Frontal cortex (tissue), 4 donors: Measurements from ENCODE around the gene METTL1. TPM values are rescaled to one million over a fixed set of nuclear protein-coding genes. Genes with fewer than 3 reads are reported as not detected.
A peak's percentile ranks its signal among the peaks of the same experiment; 100 is the strongest.

Source experiments
- DNase-seq, 2 donors: peaks; one replicate each; pipeline ENCODE4 v3.0.0; 2012; ENCODE audit warnings: low spot score in 2 of 2
- FAIRE-seq: peaks from 2 replicates; lab custom pipeline; 2012; peaks lifted over from hg19 to GRCh38; lab: Jason Lieb, UNC
- total RNA-seq: library from RNA; depleted of rRNA; stranded (reverse); fragments of >200 nt; gene quantifications from one replicate; pipeline ENCODE4 v1.2.3, GENCODE V29; 2014
- donor health status: control.
- donor health status: control.
- donor health status: control.

METTL1 gene
- total RNA-seq, 1 donor from 2014 or later, result 1.2 TPM

DNA sequence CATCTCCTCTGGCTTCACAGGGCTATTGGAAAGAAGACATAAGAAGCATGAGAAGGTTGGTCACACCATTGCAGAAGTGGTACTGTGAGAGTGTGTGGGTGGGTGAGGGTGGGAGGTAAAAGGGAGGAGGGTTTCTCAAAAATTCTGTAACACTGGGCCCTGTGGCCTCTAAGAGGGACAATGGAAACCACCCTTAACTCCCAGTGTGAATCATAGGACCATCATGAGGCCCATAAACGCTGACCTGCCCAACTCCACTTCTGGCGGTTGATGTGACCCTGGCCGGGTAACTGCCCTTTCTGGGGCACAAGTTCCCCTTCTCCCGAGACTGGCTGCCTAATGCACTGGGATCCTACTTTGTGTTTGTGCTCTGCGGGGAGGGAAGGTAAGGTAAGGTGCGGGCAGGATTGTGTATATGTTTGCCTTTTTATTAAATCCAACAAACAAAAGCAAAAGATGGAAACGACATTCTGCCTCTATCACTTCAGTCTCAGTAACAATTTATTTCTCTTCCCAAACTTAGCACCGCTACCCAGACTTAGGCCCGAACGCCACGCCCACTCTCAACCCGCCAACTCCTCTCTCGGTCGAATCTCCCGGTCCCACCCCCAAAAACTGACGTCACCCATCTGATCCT lies 551 bp downstream of the METTL1 start:
- DNase-seq (peak in 1 of 2 donors; percentile 78), FAIRE-seq (no peak)

DNA sequence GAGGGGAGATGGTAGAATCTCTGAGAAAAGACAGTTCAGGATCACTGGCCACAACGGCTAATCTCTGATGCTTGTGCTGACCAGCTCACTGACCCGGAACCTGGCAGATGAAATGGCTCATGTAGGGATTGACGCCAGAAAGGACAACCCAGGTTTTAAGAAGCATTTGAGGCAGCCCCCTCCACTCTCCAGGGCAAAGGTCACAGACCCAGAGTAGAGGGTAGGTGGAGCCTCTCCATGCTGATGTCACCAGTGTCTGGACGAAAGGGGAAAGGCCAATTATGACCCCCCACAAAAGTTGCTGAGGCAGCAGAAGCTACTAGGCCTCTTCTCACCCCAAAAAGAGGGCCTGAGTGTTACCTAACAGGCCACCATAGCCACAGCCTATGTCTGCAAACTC lies 1.2 kb downstream of the METTL1 start:
- no peak for DNase-seq
- no peak for FAIRE-seq

DNA sequence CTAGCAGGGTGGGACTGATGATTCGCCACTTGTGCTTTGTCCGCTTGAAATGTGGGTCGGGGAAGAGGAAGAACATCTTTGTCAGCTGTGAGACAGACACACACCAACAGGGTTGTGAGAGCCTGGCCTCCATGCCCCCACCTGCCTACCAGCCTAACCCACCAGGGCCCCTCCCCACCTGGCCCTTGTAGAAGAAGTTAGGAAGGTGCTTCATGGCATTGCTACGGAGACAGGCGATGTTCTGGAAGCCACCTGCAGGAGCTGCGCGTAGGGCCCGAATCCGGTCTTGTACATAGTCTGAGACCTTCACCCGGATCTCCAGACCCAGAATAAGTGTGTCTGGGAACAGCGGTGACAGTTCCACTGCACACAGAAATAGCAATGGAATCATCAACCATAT lies 2.3 kb downstream of the METTL1 start:
- FAIRE-seq, result no peak
- DNase-seq, result no peak

DNA sequence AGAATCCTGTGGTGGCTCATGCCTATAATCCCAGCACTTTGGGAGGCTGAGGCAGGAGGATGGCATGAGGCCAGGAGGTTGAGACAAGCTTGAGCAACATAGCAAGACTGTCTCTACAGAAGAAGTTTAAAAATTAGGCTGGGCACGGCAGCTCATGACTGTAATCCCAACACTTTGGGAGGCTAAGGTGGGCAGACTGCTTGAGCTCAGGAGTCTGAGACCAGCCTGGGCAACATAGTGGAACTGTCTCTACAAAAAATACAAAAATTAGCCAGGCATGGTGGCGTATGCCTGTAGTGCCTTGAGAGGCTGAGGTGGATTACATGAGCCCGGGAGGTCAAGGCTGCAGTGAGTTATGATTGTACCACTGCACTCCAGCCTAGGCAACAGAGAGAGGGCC lies 4.0 kb downstream of the METTL1 start:
- DNase-seq, result no peak
- no peak for FAIRE-seq

DNA sequence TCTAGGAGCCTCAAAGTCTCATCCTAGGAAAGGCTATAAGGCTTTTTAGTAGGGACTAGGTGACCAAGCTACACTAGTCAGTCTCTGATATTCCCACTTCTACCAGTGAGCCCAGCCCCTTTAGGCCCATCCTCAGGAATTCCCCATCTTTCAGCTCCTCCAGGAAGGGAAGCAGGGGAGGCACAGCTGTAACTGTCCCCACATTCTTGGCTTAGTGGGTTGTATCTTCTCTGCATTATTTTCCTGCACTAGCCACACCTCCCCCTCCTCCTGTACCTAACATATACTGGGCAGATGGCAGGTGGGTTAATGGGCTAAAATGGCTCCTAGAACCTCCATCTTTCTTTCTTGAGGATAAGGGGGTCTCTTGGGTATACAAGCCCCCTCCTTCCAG lies 4.6 kb downstream of the METTL1 start:
- DNase-seq, result no peak
- no peak for FAIRE-seq

DNA sequence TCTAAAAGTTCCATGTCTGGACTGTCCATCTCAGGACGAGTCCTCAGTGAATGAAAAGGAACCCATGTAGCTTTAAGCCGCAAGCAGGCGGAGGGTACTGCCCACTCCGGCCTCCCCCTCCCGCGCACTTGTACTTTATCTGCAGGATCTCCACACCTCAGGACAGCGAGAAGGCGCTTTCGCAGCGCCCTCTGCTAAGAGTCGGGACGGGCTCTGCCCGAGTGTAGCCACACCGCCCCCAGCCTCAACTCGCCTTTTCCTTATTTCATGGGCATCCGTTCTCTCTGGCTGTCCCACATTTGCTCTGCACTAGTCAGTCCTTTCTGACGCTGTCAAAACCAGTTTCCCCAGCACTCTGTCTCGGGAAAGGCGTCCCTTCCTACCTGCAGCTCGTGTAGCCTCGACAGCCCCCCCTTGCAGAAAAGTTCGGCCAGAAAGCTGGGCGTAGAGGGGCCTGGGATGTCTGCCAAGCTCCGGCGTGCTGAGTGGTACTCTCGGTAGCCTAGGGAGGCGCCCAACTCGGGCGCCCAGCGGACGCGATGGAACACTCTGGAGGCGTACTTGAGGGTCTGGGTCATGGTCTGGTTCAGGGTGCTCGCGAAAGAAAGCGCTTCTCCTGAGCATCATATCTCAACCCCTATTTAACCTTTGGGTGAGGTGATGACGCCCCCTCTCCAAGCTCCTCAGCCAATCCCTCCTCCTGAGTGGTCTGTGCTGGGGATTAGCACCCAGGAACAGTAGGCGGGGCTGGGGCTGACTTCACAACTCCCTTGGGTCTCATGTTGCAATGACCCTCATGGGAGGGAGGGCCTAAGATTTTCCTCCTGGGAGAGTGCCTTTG lies 5.2 kb downstream of the METTL1 start, which contains the start of gene CYP27B1:
CYP27B1 (minus strand) TSS at position 615 of the 841 bp plus-strand sequence; CDS start at position 578, 37 bp downstream.
- FAIRE-seq, result no peak
- DNase-seq, result no peak

DNA sequence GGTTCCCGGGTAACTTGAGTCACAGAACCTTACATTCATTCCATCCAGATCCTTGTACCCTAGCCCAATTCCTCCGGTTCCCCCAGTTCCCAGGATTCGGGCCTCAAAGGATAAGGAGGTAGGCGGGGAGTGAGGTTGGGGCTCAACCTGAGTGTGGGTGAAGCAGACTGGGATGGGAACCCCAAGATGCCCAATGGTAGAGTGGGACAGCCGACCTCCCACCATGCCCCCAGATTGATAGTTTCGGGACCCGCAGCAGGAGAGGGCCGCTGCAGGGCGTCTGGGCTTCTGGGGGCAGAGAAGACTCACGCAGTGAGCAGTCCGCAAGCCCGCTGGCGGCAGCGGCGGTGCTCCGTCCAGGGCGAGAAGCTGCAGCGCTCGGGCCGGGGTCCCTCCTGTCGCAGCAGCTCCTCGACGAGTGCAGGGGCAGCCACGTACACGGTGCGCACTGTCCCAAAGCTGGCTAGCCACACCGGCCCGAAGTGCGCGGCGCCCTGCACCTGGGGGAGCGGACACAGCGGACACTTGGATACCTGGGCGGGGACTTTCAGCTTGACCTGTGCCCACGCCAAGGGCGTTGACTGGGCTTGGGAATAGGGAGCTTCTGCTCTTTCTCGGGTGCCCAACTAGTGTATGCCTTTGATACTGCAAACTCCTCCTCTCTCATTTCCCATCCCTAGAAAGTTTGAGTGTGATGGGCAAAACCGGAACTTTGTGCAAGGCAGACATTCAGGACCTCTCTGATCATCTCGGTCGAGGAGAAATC lies 6.0 kb downstream of the METTL1 start:
- no peak for FAIRE-seq
- DNase-seq, result no peak

DNA sequence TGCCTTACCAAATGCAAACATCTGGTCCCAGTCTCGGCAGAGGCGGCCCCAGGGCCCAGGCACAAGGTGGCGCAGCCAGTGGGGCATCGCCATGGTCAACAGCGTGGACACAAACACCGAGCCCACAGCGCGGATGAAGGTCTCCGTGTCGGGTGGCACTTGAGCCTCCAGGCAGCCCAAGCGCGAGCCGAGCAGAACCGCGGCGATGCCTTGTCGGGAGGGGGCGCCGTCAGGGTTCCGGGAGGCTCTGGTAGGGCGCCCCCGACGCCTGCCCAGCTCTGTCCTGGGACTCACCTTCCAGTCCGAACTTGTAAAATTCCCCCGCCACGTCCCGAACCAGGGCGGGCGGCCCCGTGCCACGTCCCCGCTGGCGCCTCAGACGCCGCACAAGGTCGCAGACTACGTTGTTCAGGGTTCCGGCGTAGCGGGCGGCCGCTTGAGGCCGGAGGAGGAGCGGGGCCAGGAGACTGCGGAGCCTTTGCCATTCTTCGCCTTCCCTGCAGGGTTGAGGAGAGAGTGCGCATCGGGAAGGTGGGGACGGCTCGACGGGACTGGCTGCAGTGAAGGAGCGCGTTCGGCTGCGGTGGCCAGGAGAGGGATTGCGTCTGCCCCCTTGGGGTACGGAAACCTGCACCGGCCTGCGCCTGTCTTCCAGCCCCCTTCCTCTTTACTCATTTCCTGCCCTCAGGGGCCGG lies 6.8 kb downstream of the METTL1 start:
- FAIRE-seq, result no peak
- no peak for DNase-seq

DNA sequence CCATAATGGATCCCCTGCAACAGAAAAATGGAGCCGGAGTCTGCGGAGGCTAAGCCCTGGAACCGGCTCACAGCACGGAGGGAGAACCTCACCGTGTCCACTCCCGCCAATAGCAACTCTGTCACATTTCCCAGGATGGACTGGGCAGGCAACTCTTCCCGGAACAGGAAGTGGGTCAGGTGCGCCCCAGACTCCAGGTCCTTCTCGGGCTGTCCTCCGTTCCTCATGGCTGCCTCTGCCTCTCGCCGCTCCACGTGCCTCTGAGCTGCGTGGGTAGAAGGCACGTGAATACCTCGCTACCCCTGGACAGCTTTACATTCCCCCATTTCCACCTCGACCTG lies 7.3 kb downstream of the METTL1 start:
- DNase-seq (no peak), FAIRE-seq (no peak)

DNA sequence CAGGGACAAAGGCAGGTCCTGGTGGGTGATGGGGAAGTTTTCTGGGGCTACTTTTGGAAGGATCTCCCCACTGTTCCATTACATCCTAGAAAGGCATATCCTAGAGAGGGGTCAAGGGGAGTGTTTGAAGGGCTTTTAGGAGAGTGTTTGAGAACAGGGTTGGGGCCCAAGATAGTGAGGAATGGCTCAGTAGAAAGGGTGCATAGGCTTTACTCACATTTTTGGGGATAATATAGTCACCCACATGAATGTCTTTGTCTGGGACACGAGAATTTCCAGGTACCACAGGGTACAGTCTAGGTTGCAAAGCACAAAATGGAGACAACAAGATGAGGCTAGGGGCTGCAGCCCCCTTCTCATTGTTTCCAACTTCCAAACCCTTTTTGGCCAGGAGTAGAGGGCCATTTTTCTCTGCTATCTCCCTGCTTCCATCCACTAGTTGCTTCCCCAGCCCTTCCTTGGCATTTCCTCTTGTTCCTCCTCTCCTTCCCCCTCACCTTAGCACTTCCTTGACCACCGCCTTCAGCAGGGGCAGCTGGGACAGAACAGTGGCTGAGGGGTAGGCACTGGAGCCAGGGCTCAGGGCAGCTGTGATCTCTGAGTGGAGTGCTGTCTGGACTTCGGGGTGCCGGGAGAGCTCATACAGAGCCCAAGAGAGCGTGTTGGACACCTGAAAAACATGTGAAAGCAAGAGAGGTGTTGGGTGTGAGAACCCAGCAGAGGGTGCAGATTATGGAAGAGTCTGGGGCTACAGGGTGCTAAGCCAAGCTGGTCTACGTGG lies 7.8 kb downstream of the METTL1 start:
- FAIRE-seq (no peak), DNase-seq (no peak)

DNA sequence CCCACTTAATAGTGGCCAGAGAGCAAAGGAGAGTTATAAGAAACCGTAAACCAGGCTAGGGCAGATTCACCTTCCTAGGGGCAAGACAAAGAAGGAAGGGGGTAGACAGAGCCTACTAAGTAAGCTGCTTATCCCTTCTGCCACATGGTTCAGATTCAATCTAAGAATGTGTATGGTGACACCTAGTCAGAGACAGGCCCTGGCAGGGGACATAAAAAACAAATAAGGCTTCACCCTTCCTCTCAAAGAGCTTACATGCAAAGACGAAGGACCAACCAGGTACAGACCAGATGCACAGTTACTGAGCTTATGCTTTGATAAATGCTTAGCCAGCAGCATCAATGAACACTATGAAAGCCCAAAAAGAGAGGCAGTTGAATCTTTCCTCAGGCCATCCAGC lies 9.4 kb downstream of the METTL1 start:
- DNase-seq, result no peak
- FAIRE-seq, result no peak

DNA sequence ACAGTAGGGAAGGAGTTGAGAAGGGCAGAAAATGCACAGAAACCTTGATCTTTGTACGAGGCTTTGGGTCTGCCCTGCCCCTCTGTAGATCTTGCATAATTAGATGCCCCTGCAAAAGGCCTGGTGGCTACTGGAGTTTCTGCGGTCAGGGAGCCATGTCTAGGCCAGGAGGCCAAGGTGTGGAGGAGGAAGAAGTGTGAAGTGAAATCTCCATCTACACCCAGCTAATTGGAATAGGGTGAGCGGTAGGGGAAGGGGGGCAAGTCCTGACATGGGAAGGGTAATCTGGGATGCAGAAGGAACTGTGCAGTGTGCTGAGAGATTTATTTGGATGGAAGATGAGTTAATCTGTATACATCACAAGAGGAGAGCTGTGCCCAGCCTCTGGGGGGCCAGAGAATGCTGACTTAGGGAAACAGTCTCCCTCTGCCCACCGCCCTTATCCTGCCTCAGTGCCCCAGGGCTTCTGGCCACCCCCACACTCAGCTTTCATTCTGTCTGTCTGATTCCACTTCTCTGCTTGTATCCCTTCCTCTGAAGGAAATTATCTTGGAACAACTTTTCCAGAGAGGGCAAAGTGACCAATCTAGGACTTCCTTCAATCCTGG lies 10.4 kb downstream of the METTL1 start:
- no peak for FAIRE-seq
- no peak for DNase-seq

DNA sequence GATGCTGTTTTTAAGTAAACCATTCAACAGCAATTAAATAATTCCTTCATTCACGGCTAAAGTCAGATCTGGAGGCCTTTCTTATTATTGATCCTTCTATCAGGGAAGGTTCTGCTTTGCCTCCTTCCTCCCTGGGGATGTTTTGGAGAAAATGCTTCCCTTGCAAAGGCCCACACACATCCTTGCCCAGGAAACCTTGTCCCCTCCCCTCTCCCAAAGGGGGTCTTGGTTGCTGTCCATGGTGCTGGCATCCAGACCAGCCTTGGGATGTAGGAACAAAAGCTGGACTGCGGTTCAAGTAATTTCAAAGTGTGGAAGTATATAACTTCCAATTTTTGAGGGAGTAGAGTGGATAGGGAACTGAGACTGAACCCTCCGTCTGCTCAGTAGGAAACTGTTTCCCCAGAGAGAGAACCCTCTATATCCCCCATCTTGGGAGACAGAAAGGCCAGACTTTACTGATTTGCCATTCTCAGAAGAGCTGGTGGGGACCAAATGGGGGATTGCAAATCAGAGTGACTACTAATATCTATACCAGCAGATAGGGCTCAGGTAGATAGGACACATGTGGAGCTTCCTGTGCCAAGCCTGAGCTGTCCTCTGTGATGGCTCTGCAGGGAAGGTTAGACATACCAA lies 11.4 kb downstream of the METTL1 start:
- peak in 1 of 2 donors; percentile 19 for DNase-seq
- no peak for FAIRE-seq

DNA sequence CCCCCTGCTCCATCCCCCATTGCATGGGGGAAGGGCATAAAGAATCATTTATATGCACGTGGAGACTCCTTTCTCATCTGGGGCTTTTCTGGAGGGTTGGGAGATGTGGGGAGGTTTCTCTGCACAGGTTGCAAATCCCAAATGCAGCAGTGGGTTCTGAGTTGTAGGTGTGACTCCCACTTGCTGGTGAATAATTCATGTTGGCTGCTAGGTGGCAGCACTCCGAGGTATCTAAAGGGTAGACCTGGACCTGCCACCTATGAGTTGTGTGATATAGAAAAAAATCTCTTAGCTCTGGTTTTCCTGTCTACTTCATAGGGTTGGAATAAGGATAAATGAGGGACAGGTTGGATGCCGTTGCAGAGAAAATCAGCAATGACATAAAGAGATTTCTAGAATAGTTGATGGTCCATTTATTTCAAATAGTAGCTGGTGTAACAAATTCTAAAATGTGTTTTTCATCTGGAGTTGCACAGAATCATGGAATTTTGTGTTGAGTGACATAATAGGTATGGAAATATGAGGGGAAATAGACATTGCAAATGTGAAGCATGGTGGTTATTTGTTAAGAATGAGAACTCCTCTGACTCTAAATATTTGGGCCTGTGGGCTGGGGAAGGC lies 12.4 kb downstream of the METTL1 start:
- FAIRE-seq (no peak), DNase-seq (peak in 1 of 2 donors; percentile 17)

DNA sequence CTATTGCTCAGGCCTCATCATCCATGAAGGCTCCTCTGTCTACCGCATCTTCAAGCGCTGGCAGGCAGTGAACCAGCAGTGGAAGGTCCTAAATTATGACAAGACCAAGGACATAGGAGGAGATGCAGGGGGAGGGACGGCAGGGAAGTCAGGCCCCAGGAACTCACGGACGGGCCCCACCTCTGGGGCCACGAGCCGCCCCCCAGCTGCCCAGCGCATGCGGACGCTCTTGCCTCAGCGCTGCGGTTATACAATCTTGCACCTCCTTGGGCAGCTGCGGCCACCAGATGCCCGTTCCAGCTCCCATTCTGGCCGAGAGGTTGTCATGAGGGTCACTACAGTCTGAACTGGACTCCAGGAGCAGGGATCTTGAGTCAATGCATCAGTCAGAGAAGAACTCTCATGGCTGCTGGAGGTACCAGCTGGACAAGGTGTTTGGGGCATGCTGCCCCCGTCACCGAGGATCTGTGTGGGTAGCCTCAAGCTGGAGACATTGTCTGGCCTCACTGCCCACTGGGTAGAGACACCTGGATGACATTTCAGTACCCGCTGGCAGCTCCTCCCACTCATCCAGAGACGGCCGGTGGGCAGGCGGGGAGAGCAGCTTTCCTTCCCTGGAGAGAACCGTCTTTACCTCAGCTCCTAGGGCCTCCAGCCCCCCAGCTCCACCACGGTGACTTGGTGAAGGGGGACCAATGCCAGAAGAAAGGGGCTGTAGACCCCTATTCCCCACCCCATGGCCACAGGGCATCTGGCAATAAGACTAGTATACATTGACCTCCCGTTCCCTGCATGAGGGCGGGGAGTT lies 13.1 kb downstream of the METTL1 start:
- FAIRE-seq, result no peak
- no peak for DNase-seq

DNA sequence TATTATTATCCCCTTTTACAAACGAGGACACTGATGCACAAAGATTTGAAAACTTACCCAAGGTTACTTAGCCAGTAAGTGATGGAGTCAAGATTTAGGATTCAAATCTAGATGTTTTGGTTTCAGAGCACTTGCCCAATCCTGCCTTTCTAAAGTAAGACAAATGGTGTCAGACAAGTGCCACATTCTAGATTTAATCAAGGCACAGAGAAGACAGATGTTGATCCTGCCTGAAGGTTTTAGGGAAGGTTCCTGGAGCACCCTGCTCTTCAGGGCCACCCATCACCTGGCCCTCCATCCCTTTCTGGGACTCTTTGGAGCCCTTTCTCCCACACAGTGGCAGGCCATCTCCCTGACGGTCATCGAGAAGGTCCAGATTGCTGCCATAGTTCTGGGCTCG lies 14.1 kb downstream of the METTL1 start:
- FAIRE-seq, result no peak
- no peak for DNase-seq
